A673 (cell line): Measurements from ENCODE around the gene SDK1. TPM values are rescaled to one million over a fixed set of nuclear protein-coding genes. Genes with fewer than 3 reads are reported as not detected.

Source experiments
- BruUV-seq: library from RNA; stranded (reverse); fragments of 400-500 nt; replicated peaks from 2 replicates; lab custom pipeline; 2021; lab: Mats Ljungman, UMichigan
- CTCF ChIA-PET: fragments of 300-600 bp; sonication (Branson Sonifier 250); formaldehyde crosslinking; loops from one replicate; lab custom pipeline; 2022; ENCODE audit warnings: antibody characterized with exemption; lab: Charles Lee
- POLR2A ChIA-PET: fragments of 300-600 bp; sonication (Branson Sonifier 250); formaldehyde crosslinking; loops from one replicate; lab custom pipeline; 2022; ENCODE audit warnings: antibody characterized with exemption; ENCODE audit not compliant: low non-redundant PET; lab: Charles Lee
- DNase-seq: peaks from one replicate; pipeline ENCODE4 v3.0.0-alpha.2; 2015; ENCODE audit warnings: low spot score
- H3K27ac ChIP-seq: fragments of 200-600 bp; sonication (generic); 2 replicates; pipeline ENCODE4 v1.5.1; 2016; ENCODE audit warnings: mixed run types, low read depth, mild to moderate bottlenecking, mixed read lengths, antibody characterized with exemption, low read length; ENCODE audit not compliant: poor library complexity, severe bottlenecking
- H3K27me3 ChIP-seq: fragments of 200-600 bp; sonication (generic); replicated peaks from 2 replicates; pipeline ENCODE4 v1.6.1; 2017; ENCODE audit warnings: mixed run types, low read depth, mild to moderate bottlenecking, mixed read lengths, antibody characterized with exemption, low read length; ENCODE audit not compliant: insufficient read depth, poor library complexity
- H3K36me3 ChIP-seq: fragments of 200-600 bp; sonication (generic); 2 replicates; pipeline ENCODE4 v1.6.1; 2016; ENCODE audit warnings: mixed run types, mild to moderate bottlenecking, mixed read lengths, antibody characterized with exemption, low read length; ENCODE audit not compliant: insufficient read depth, poor library complexity, severe bottlenecking
- H3K4me1 ChIP-seq: fragments of 200-600 bp; sonication (generic); 2 replicates; pipeline ENCODE4 v1.6.1; 2017; ENCODE audit warnings: mixed run types, mild to moderate bottlenecking, mixed read lengths, antibody characterized with exemption, low read length; ENCODE audit not compliant: insufficient read depth, poor library complexity, severe bottlenecking
- H3K4me3 ChIP-seq: fragments of 200-600 bp; sonication (generic); 2 replicates; pipeline ENCODE4 v1.5.1; 2016; ENCODE audit warnings: low read depth, mixed run types, mild to moderate bottlenecking, mixed read lengths, low read length; ENCODE audit not compliant: poor library complexity, severe bottlenecking
- H3K9me3 ChIP-seq: fragments of 200-600 bp; sonication (generic); 2 replicates; pipeline ENCODE4 v1.6.1; 2016; ENCODE audit warnings: mixed run types, low read depth, mild to moderate bottlenecking, mixed read lengths, antibody characterized with exemption, low read length; ENCODE audit not compliant: poor library complexity, severe bottlenecking
- EZH2 ChIP-seq: fragments of 200-600 bp; sonication (generic); IDR thresholded peaks from 2 replicates; pipeline ENCODE4 v1.6.1; 2017; ENCODE audit warnings: borderline replicate concordance, low read depth, mild to moderate bottlenecking, mixed read lengths, antibody characterized with exemption, low read length; ENCODE audit not compliant: poor library complexity, severe bottlenecking
- intact Hi-C: fragments of 100-400 bp; cut with micrococcal nuclease; formaldehyde crosslinking; loops from one replicate; pipeline ENCODE4 v1.10.0; 2022; ENCODE audit not compliant: unreplicated experiment
- total RNA-seq: library from RNA; stranded (reverse); gene quantifications from 2 replicates; pipeline ENCODE4 v1.2.3, GENCODE V29; 2021
- TF ChIP-seq, protein P1 (sequence below): fragments of 300-800, 200-600 bp; sonication (generic); conservative IDR thresholded peaks from 2 replicates; pipeline ENCODE4 v1.5.1; 2017; ENCODE audit warnings: low read depth, mild to moderate bottlenecking, antibody characterized with exemption, low read length, moderate library complexity, mixed read lengths

The SDK1 gene
- total RNA-seq, 1 experiment from 2014 or later = 14.7 TPM

GRCh38 chr7:3592401-3593134, 291.5 kb downstream of the SDK1 start:
- Histone ChIP-seq H3K9me3 (no peaks in the 10 kb centered on the region), H3K4me3 (no peak overlapping the region), H3K36me3 (no peaks in the 10 kb centered on the region), H3K27ac (no peak overlapping the region), H3K27me3 (no peaks in the 10 kb centered on the region), H3K4me1 (peaks cover 8% of the 10 kb centered on the region)
- ChIA-PET CTCF (no interaction called here), POLR2A (no interaction called here)
- BruUV-seq = no TSS peak
- intact Hi-C loops = no loop called here
- peak; percentile 35 for DNase-seq
- TF ChIP-seq EZH2 = no peak
- TF ChIP-seq, protein P1, sequence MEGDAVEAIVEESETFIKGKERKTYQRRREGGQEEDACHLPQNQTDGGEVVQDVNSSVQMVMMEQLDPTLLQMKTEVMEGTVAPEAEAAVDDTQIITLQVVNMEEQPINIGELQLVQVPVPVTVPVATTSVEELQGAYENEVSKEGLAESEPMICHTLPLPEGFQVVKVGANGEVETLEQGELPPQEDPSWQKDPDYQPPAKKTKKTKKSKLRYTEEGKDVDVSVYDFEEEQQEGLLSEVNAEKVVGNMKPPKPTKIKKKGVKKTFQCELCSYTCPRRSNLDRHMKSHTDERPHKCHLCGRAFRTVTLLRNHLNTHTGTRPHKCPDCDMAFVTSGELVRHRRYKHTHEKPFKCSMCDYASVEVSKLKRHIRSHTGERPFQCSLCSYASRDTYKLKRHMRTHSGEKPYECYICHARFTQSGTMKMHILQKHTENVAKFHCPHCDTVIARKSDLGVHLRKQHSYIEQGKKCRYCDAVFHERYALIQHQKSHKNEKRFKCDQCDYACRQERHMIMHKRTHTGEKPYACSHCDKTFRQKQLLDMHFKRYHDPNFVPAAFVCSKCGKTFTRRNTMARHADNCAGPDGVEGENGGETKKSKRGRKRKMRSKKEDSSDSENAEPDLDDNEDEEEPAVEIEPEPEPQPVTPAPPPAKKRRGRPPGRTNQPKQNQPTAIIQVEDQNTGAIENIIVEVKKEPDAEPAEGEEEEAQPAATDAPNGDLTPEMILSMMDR = no peak

- no TSS peak for BruUV-seq
- no peaks in the 10 kb centered on the region for H3K27me3 ChIP-seq
- no peak overlapping the region for H3K27ac ChIP-seq
- no peaks in the 10 kb centered on the region for H3K9me3 ChIP-seq
- peaks cover 8% of the 10 kb centered on the region for H3K4me1 ChIP-seq
- ChIA-PET CTCF (no interaction called here), POLR2A (no interaction called here)
- TF ChIP-seq EZH2 = no peak
- TF ChIP-seq, protein P1 = no peak
- DNase-seq = no peak
- H3K36me3 ChIP-seq = no peaks in the 10 kb centered on the region
- H3K4me3 ChIP-seq = no peak overlapping the region
- intact Hi-C loops = no loop called here
These were observed 293.8 kb downstream of the SDK1 start for GRCh38 chr7:3594901-3595300.

DNA sequence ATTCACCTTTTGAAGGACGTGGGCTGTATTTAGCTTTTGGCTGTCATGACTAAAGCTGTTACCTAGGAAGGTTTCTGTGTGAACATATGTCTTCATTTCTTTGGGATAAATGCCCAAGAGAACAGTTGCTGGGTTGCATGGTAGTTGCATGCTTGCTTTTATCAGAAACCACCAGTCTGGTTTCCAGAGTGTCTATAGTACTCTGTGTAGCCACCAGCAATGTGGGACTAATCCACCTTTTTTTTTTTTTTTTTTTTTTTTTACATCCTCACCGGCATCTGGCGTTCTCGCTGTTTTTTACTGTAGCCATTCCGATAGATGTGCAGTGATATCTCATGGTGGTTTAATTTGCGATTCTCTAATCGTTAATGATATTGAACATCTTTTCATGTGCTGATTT, 297.8 kb downstream of the SDK1 start:
- POLR2A ChIA-PET = no interaction called here
- intact Hi-C loops = no loop called here
- no peak for TF ChIP-seq EZH2
- TF ChIP-seq, protein P1 = no peak
- H3K4me3 ChIP-seq = no peak overlapping the region
- no peak overlapping the region for H3K27ac ChIP-seq
- H3K36me3 ChIP-seq = no peaks in the 10 kb centered on the region
- DNase-seq = no peak
- H3K9me3 ChIP-seq = no peaks in the 10 kb centered on the region
- no TSS peak for BruUV-seq
- H3K4me1 ChIP-seq = no peaks in the 10 kb centered on the region
- CTCF ChIA-PET = no interaction called here
- no peaks in the 10 kb centered on the region for H3K27me3 ChIP-seq
